Amniotic epithelial cell (primary cell): ENCODE data around the gene SBNO2.

Experiments
- DNase-seq: peaks from one replicate; pipeline ENCODE4 v3.0.0-alpha.2; 2010; ENCODE audit warnings: low read depth

Gene SBNO2

GRCh38 chr19:1167687-1168571 is 6.1 kb downstream of the SBNO2 start:
- no peak for DNase-seq

GRCh38 chr19:1166872-1167573 is 7.0 kb downstream of the SBNO2 start:
- no peak for DNase-seq

GRCh38 chr19:1164684-1165531 is 9.2 kb downstream of the SBNO2 start:
- peak; percentile 21 for DNase-seq

DNA sequence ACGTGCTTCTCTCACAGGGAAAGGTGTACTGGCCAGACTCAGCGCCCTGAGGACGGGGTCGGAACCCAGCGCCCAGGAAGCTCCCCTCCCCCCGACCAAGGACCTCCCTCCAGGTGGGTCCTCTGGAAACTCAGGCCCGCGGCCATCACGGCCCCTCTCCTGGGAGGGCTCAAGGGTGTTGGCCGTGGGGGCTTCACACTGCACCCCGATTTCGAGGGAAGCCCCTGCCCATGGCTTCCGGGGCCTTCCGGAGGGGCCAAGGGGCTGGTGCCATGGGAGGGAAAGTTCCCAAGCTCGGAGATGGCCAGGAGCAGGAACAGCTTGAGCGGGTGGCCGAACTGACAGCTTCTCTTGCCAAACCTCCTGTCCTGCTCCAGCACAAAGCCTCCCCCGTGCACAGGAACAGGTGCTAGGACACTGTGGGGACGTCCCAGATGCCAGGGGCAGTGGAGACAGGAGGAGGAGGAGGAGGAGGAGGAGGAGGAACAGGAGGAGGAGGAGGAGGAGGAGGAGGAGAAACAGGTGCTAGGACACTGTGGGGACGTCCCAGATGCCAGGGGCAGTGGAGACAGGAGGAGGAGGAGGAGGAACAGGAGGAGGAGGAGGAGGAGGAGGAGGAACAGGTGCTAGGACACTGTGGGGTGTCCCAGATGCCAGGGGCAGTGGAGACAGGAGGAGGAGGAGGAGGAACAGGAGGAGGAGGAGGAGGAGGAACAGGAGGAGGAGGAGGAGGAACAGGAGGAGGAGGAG is 10.0 kb downstream of the SBNO2 start:
- peak; percentile 24 for DNase-seq

- no peak for DNase-seq
These were observed 10.7 kb downstream of the SBNO2 start for GRCh38 chr19:1163283-1163933.

- no peak for DNase-seq
These were observed 11.4 kb downstream of the SBNO2 start for GRCh38 chr19:1162404-1163282.

DNA sequence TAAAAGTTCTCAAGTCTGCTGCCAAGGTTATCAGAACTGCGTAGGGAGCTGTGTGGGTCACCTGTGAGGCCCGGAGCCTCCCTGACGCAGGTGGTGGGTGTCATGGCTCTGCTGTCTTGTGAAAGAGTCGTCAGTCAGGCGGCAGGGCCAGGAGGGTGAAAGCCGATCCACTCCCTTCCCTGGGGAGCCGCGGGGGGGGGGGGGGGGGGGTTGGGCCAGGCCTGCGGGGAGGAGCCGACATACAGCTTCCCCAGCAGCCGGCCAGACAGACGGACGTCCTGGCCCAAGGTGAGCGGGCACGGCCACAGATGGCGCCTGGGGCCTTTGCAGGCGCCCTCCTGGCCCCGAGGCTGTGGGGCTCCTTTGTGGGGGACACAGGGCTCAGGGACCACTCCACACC is 12.4 kb downstream of the SBNO2 start:
- peak; percentile 60 for DNase-seq

DNA sequence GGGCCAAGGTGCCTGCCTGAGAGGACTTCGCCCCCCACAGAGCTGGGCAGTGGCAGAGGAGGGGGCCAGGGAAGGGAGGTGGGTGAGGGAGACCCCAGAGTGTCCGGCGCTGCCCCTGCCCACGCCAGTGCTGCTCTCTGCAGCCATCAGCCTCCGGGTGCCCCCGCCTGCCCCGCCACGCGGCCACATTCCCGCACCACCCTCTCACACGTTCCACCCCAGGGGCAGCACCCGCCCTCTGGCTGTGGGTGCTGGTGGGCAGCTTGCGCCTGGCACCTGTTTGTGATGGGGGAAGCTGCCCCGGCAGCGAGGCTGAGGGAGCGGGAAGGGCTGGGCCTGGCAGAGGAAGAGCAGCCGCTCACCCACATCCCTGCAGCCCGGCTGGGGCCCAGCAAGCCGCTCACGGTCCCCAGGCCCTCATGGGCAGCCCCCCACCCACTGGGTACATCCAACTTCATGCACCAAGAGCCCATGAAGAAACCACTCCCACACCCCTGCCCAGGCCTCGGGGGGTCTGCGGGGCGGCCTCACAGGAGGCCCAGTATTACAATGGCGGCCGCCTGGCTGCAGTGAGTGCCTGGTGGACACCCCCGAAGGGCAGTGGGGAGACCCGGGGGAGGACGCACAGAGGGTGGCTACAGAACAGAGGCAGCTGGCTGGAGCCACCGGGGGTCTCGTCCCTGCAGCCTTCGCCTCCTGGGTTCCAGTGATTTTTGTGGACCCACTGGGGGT is 14.0 kb downstream of the SBNO2 start:
- DNase-seq: no peak

- no peak for DNase-seq
These were observed 15.1 kb downstream of the SBNO2 start for GRCh38 chr19:1158885-1159448.

DNA sequence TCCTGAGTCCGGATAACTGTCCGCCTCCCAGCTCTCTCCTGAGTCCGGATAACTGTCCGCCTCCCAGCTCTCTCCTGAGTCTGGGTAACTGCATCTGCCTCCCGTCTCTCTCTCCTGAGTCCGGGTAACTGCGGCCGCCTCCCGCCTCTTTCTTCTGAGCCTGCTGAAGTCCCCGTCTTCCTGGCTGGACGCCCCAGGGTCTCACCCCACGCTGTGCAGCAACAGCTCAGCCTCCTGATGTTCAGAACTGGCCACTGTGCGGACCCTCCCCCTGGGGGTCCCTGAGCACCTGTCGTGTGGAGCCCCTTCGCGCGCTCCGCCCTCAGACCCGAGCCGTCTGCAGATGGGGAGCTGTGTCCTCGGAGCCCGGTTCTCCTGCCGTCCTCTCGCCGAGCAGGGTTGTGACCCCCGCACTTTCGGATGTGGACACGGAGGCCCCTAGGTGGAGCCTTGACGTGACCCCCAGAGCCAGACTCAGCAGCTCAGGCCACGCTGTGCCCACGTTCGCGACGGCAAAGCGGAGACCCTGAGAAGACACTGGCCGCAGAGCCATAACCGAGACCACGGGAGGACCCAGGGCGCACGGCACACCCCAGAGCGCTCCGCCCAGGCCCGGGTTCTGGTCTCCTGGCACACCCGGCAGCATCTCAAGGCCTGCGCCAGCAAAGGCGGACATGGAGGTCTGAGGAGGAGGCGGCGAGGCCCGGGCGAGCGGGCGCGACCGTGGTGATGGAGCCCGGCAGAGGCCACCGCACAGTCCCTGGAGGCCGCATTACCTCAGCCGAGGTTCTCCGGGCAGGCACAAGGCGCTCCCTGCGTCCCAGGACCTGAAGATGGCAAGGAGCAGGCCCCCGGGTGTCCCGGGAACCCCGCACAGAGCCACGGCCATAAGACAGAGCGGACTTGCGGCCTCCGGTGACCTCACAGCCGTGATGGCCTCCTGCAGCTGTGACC is 15.9 kb downstream of the SBNO2 start:
- DNase-seq: no peak

- DNase-seq: no peak
These were observed 17.0 kb downstream of the SBNO2 start for GRCh38 chr19:1156830-1157615.

- peak; percentile 85 for DNase-seq
These were observed 17.7 kb downstream of the SBNO2 start for GRCh38 chr19:1156305-1156801.

DNA sequence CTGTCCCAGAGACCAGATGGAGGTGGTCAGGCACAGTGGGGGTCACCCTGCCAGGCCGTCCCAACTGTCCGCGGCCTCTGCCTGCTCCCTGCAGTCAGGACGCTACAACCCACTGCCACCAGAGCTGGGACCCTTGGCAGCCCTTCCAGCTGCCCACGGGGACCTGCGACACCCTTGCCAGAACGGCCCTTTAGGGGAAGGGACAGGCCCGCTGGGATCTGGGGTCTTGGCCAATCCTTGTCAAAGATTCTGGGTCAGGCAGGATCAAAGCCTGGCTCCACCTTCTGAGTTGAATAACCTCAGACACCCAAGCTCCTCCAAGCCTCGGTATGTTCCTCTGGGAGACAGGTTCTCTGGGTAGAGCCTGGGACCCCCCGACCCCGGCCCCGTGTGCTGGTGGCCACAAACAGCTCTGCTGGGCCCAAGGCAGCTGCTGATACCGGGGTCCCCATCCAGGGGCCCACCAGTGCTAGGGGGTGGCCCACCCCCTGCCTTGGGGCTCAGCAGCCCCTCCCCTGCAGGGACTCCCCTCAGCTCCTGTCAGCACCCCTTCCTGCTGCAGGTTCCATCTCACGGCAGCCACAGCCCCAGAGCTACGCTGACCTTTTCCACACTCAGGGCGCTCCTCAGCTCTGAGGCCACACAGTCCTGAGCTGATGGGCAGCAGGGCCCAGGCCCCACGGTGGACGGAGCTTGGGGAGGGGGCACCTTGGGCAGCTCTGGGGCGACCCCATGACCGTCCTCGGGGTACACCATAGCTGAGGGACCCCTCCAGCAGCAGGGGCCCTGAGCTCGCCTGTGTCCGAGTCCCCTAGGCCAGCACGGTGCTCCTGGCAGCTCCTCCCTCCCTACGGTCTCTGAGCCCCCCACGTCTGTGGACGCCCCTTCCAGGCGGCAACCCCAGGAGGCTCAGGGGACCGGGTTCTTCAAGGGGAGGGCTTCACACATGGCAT is 18.4 kb downstream of the SBNO2 start:
- DNase-seq: peak; percentile 49

DNA sequence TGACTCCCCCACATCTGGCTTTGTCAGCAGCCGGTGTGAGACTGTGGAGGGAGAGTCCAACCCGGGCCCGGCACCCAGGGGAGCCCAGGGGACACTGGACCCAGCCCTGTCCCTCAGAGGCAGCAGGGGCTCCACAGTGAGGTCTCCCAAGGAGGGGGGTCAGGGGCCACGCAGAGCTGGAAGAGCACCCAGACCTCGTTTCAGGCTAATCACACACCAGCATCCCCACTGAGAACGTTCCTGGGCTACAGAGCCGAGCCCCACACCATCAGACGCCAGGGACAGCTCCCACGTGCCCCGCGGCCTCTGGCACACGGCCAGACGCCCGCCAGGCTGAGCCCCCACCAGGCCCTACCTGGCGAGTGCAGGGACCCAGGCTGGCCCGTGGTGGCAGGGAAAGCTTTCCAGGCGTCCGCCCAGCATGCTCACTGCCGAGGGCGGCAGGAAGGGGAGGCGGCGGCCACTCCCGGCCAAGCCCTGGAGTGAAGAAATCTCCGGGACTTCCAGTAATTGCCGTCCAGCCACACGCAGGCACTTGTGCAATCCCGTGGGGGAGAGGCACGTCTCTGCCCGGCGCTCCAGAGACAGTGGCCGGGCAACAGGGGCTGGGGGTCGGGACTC is 19.2 kb downstream of the SBNO2 start:
- peak; percentile 93 for DNase-seq
